Heart right ventricle (tissue), 16 donors: ENCODE results near the gene PHC1. TPM values are rescaled to one million over a fixed set of nuclear protein-coding genes. Genes with fewer than 3 reads are reported as not detected.
A peak's percentile ranks its signal among the peaks of the same experiment; 100 is the strongest.
"Not testable (repeated sequence)": the region's sequence is repeated elsewhere in the genome, so short reads cannot be mapped to it uniquely, and the experiment has no call there.

Experiments used
- ATAC-seq, 8 donors: fragments of 200-7000 bp; cut with Tn5 transposase; one replicate each; pipeline ENCODE4 v1.9.1; 2020; ENCODE audit warnings: mild to moderate bottlenecking in 8 of 8, moderate library complexity in 8 of 8, moderate number of reproducible peaks in 1 of 8
- DNase-seq, 2 donors: peaks; one replicate each; pipeline ENCODE4 v3.0.0-alpha.2; 2020
- H3K27ac ChIP-seq, 10 donors: fragments of 200-600 bp; sonication (generic) in 2 of 10; one replicate each; pipeline versions ENCODE4 v1.5.0 to v1.8.0; 2020 to 2022; ENCODE audit warnings: mild to moderate bottlenecking in 3 of 10
- H3K27me3 ChIP-seq, 7 donors: fragments of 200-600 bp; one replicate each; pipeline ENCODE4 v1.8.0; 2021 to 2022; ENCODE audit warnings: mild to moderate bottlenecking in 2 of 7
- H3K36me3 ChIP-seq, 9 donors: fragments of 200-600 bp; sonication (generic) in 1 of 9; one replicate each; pipeline versions ENCODE4 v1.5.0 to v1.8.0; 2020 to 2022; ENCODE audit warnings: mild to moderate bottlenecking in 2 of 9
- H3K4me1 ChIP-seq, 9 donors: fragments of 200-600 bp; sonication (generic) in 1 of 9; one replicate each; pipeline versions ENCODE4 v1.5.0 to v1.8.0; 2020 to 2022; ENCODE audit warnings: mild to moderate bottlenecking in 4 of 9
- H3K4me3 ChIP-seq, 10 donors: fragments of 200-600 bp; sonication (generic) in 2 of 10; one replicate each; pipeline versions ENCODE4 v1.5.0 to v1.8.0; 2020 to 2022; ENCODE audit warnings: mild to moderate bottlenecking in 7 of 10, moderate library complexity in 2 of 10
- H3K9me3 ChIP-seq, 11 donors: fragments of 200-600 bp in 10 of 11; sonication (generic) in 2 of 11; one replicate each; pipeline versions ENCODE4 v1.5.0 to v1.8.0; 2013 to 2022; ENCODE audit warnings: mild to moderate bottlenecking in 2 of 11, control low read depth in 1 of 11, moderate library complexity in 1 of 11
- CTCF ChIP-seq, 9 donors: fragments of 200-600 bp; sonication (generic) in 2 of 9; IDR thresholded peaks; one replicate each; pipeline versions ENCODE4 v1.5.0 to v1.8.0; 2021 to 2022; ENCODE audit warnings: antibody characterized with exemption in 9 of 9, mild to moderate bottlenecking in 5 of 9, moderate library complexity in 1 of 9
- WGBS, 2 donors: extraction: QIAGEN DNeasy Blood & Tissue Kit; methylation state at CpG; one replicate each; pipeline ENCODE4 v1.1.7; 2013; ENCODE audit warnings: inconsistent platforms in 1 of 2; 5-methylcytosine and 5-hydroxymethylcytosine counted together
- intact Hi-C, 10 donors: fragments of 100-400 bp; cut with DNase I; formaldehyde crosslinking; loops; one replicate each; pipeline versions ENCODE4 v1.11.1 to v1.14.2; 2022
- polyA plus RNA-seq, 2 donors: library from polyadenylated mRNA; stranded (reverse); fragments of 200-250 nt; gene quantifications; one replicate each; pipeline ENCODE4 v1.2.3, GENCODE V29; 2013
- total RNA-seq, 10 donors: library from RNA; stranded (reverse); fragmentation: NEBNext Ultra II Directional in 3 of 10; extraction: Animal tissue kit (Norgen Biotek cat#: 25700) in 3 of 10; gene quantifications; one replicate each; pipeline versions ENCODE4 v1.2.1 to v1.2.4, GENCODE V29; 2021 to 2023
- donor health status: Arrhythmogenic right ventricular cardiomyopathy.
- donor health status: ischemic (EF 13 %, LVEDD 7.1; RV severe dilation, severe dysfunction).
- donor health status: healthy with polysubstance abuse.
- donor health status: DM: no; HTN: yes; CAD: no.
- donor health status: DM: no; HTN: no; CAD: no.
- donor health status: ischemic (EF 25% LVEDD 6.9; RV normal size, moderate dysfunction).
- donor health status: ischemic (EF 25% LVEDD 5.7; RV mildly dilated, moderate dysfunction).
- donor health status: healthy.
- donor health status: DM: yes; HTN: yes; CAD: no.
- donor health status: Ischemic cardiomyopathy.
- donor health status: ischemic (EF 35%, LVEDD 5.7; RV mildly dilated, moderate dysfunction).
- donor health status: nonischemic (EF 11% LVEDD 7.7; RV severe dilation, severe dysfunction).
- donor health status: DM: yes; HTN: yes; CAD: no.
- donor health status: PGD.
- donor health status: ischemic (EF 29% LVEDD 5.4; RV normal size, mild dysfunction).
- donor health status: nonischemic (EF 23%, LVEDD 6.1; RV moderate dilation, normal function).

The PHC1 gene
- total and polyA plus RNA-seq, 12 donors = 15.4 to 33.6 (median 23.7) TPM

- ATAC-seq (peak; percentile 48 to 79 (median 64)), DNase-seq (peak; percentile 34 to 41)
- Histone ChIP-seq H3K4me1 (peaks cover 0 to 42% (median 22%) of the 10 kb centered on the region in 9 donors), H3K4me3 (peak overlapping the region; percentile 40 to 88 (median 68)), H3K27ac (peak overlapping the region; percentile 36 to 94 (median 84)), H3K27me3 (no peaks in the 10 kb centered on the region), H3K36me3 (peaks cover 0 to 23% (median 6%) of the 10 kb centered on the region in 9 donors), H3K9me3 (no peaks in the 10 kb centered on the region)
- intact Hi-C loops = loop anchor here in 4 of 10 donors (5.0 kb wide), 1 partner anchor 32 kb away; the partner anchor contains the start of gene M6PR (in 4 of the 4)
- WGBS, 2 donors = 1 to 2% methylated on average over 27 to 29 of the region's 35 CpGs
- no peak for TF ChIP-seq CTCF (IDR thresholded peaks at IDR 0.05)
Measured at GRCh38 chr12:8914716-8915526, 612 bp downstream of the PHC1 start.

GRCh38 chr12:8916154-8916553 lies 1.8 kb downstream of the PHC1 start:
- Histone ChIP-seq H3K27me3 (no peaks in the 10 kb centered on the region), H3K27ac (no peak overlapping the region), H3K36me3 (peaks cover 0 to 36% (median 15%) of the 10 kb centered on the region in 9 donors), H3K4me1 (peaks cover 0 to 42% (median 22%) of the 10 kb centered on the region in 9 donors), H3K4me3 (peak overlapping the region in 2 of 10 donors; percentile 67 to 88), H3K9me3 (no peaks in the 10 kb centered on the region)
- no peak for DNase-seq
- intact Hi-C loops = no loop called here
- no peak for ATAC-seq
- no peak for TF ChIP-seq CTCF (IDR thresholded peaks at IDR 0.05)

GRCh38 chr12:8917031-8917430 lies 2.7 kb downstream of the PHC1 start:
- no peak for DNase-seq
- no peak for TF ChIP-seq CTCF (IDR thresholded peaks at IDR 0.05)
- H3K9me3 ChIP-seq = no peaks in the 10 kb centered on the region
- H3K4me3 ChIP-seq = no peak overlapping the region
- peaks cover 0 to 40% (median 21%) of the 10 kb centered on the region in 9 donors for H3K4me1 ChIP-seq
- intact Hi-C loops = no loop called here
- H3K27me3 ChIP-seq = no peaks in the 10 kb centered on the region
- no peak for ATAC-seq
- 85% methylated on average over 3 of the region's 3 CpGs for WGBS, 2 donors
- H3K27ac ChIP-seq = no peak overlapping the region
- H3K36me3 ChIP-seq = peaks cover 0 to 45% (median 23%) of the 10 kb centered on the region in 9 donors

GRCh38 chr12:8917751-8918150 lies 3.4 kb downstream of the PHC1 start:
- intact Hi-C loops = no loop called here
- 51 to 54% methylated on average over 1 of the region's 1 CpG for WGBS, 2 donors
- DNase-seq = no peak
- Histone ChIP-seq H3K27me3 (no peaks in the 10 kb centered on the region), H3K27ac (no peak overlapping the region), H3K4me3 (no peak overlapping the region), H3K36me3 (peaks cover 0 to 52% (median 30%) of the 10 kb centered on the region in 9 donors), H3K9me3 (no peaks in the 10 kb centered on the region), H3K4me1 (peaks cover 0 to 32% (median 19%) of the 10 kb centered on the region in 9 donors)
- no peak for ATAC-seq
- TF ChIP-seq CTCF (IDR thresholded peaks at IDR 0.05) = no peak

- intact Hi-C loops, ATAC-seq, H3K9me3 ChIP-seq, DNase-seq, H3K27ac ChIP-seq, H3K4me3 ChIP-seq, H3K27me3 ChIP-seq: not testable (repeated sequence)
- Histone ChIP-seq H3K36me3 (peaks cover 0 to 69% (median 32%) of the 10 kb centered on the region in 9 donors), H3K4me1 (peaks cover 0 to 22% (median 13%) of the 10 kb centered on the region in 9 donors)
- WGBS, 2 donors = 84 to 97% methylated on average over 4 of the region's 4 CpGs
Measured at GRCh38 chr12:8919643-8920042, 5.3 kb downstream of the PHC1 start.
